ENCODE measurements around the gene GPATCH2L.

The GPATCH2L gene

DNA sequence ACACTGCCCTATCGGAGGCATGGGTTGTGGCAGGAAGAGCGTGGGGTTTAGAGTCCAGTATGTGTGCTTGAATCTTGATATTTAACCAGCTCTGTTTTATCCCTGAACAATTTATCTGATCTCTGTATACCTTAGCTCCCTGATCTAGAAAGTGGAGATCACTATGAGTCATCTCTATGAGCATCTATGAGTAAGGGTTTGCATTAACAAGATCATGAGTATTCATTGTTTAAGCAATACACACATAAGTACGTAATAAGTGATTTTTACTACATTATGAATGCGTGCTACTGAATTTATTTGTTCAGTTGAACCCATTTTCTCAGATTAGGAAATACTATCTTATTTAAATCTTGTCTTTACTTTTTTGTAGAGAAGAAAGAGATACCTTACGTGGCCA, 49.4 kb downstream of the GPATCH2L start:
- H2AFZ ChIP-seq (ENCODE audit: low read length): no peak overlapping the region
- no peaks in the 10 kb centered on the region for H3K79me2 ChIP-seq (ENCODE audit: insufficient read depth, low read length)
- H3K27ac ChIP-seq (ENCODE audit: low read depth, low read length, poor library complexity, severe bottlenecking): no peak overlapping the region
- H3F3A ChIP-seq (ENCODE audit: insufficient read depth, low read length): no peaks in the 10 kb centered on the region; the same call in 1 of the 2 replicates
- H3K27me3 ChIP-seq (ENCODE audit: insufficient read depth, low read length): no peaks in the 10 kb centered on the region
- H4K20me1 ChIP-seq (ENCODE audit: insufficient read depth, low read length): no peaks in the 10 kb centered on the region
- peaks cover 67% of the 10 kb centered on the region for H3K36me3 ChIP-seq (ENCODE audit: insufficient read depth, low read length)
- no peak for TF ChIP-seq EZH2 (IDR thresholded peaks at IDR 0.05; ENCODE audit: borderline replicate concordance, low read length)
- TF ChIP-seq, protein P1, sequence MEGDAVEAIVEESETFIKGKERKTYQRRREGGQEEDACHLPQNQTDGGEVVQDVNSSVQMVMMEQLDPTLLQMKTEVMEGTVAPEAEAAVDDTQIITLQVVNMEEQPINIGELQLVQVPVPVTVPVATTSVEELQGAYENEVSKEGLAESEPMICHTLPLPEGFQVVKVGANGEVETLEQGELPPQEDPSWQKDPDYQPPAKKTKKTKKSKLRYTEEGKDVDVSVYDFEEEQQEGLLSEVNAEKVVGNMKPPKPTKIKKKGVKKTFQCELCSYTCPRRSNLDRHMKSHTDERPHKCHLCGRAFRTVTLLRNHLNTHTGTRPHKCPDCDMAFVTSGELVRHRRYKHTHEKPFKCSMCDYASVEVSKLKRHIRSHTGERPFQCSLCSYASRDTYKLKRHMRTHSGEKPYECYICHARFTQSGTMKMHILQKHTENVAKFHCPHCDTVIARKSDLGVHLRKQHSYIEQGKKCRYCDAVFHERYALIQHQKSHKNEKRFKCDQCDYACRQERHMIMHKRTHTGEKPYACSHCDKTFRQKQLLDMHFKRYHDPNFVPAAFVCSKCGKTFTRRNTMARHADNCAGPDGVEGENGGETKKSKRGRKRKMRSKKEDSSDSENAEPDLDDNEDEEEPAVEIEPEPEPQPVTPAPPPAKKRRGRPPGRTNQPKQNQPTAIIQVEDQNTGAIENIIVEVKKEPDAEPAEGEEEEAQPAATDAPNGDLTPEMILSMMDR (IDR thresholded peaks at IDR 0.05; ENCODE audit: low read length): no peak
- no peak overlapping the region for H3K4me3 ChIP-seq (ENCODE audit: low read depth, low read length, poor library complexity, severe bottlenecking)
- H3K9me3 ChIP-seq (ENCODE audit: low read length): no peaks in the 10 kb centered on the region
- no peak overlapping the region for H3K4me2 ChIP-seq (ENCODE audit: low read length)
- no peaks in the 10 kb centered on the region for H3K4me1 ChIP-seq (ENCODE audit: insufficient read depth, low read length, severe bottlenecking)
- no peak overlapping the region for H3K9ac ChIP-seq (ENCODE audit: low read length)
- H3K9me2 ChIP-seq (ENCODE audit: low read depth, low read length): no peaks in the 10 kb centered on the region

DNA sequence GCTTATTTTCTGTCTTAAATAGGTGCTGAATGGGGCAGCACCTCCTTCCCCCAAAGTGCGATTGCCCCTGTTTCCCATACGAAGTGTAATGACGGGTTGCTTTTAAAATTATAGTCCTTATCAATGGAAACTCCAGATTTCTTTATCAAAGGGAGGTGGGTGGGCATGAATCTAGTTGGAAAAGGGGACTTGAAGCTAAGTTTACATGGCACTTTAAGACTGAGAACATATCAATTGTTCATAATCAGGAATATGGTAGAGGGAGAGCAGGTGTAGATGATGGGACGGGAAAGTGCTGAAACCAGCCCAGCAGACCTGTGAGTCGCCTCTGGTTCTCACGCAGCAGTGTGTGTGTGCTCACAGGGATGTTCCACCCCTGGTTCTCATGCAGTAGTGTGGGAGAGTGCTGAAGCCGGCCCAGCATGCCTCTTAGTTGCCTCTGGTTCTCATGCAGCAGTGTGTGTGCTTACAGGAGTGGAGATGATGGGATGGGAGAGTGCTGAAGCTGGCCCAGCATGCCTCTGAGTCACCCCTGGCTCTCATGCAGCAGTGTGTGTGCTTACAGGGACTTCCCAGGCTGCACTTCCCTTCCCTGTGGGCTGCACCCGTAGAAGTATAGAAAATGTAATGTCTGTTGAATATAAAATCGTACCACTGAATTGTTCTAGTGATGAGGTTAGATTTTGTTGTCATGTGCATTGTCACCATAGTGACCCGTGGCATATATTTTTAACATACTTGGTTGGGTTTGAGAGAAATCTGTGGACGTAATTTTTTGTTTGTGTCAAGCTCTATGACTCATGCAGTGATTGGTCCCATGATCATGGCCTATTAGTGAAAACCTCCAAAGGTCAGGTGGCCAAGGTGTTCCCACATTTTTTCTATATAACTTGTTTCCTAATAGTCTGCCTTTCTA, 51.6 kb downstream of the GPATCH2L start:
- TF ChIP-seq, protein P1 (IDR thresholded peaks at IDR 0.05; ENCODE audit: low read length): no peak
- TF ChIP-seq EZH2 (IDR thresholded peaks at IDR 0.05; ENCODE audit: borderline replicate concordance, low read length): no peak
- H3K36me3 ChIP-seq (ENCODE audit: insufficient read depth, low read length): peaks cover 47% of the 10 kb centered on the region
- H3K9me3 ChIP-seq (ENCODE audit: low read length): no peaks in the 10 kb centered on the region
- no peaks in the 10 kb centered on the region for H3K27me3 ChIP-seq (ENCODE audit: insufficient read depth, low read length)
- H3K9ac ChIP-seq (ENCODE audit: low read length): no peak overlapping the region
- no peak overlapping the region for H3K27ac ChIP-seq (ENCODE audit: low read depth, low read length, poor library complexity, severe bottlenecking)
- no peak overlapping the region for H3K4me2 ChIP-seq (ENCODE audit: low read length)
- H3K4me3 ChIP-seq (ENCODE audit: low read depth, low read length, poor library complexity, severe bottlenecking): no peak overlapping the region
- no peaks in the 10 kb centered on the region for H3K9me2 ChIP-seq (ENCODE audit: low read depth, low read length)
- no peaks in the 10 kb centered on the region for H4K20me1 ChIP-seq (ENCODE audit: insufficient read depth, low read length)
- H3K79me2 ChIP-seq (ENCODE audit: insufficient read depth, low read length): no peaks in the 10 kb centered on the region
- no peaks in the 10 kb centered on the region for H3K4me1 ChIP-seq (ENCODE audit: insufficient read depth, low read length, severe bottlenecking)
- no peak overlapping the region for H2AFZ ChIP-seq (ENCODE audit: low read length)
- no peaks in the 10 kb centered on the region; the same call in 1 of the 2 replicates for H3F3A ChIP-seq (ENCODE audit: insufficient read depth, low read length)

DNA sequence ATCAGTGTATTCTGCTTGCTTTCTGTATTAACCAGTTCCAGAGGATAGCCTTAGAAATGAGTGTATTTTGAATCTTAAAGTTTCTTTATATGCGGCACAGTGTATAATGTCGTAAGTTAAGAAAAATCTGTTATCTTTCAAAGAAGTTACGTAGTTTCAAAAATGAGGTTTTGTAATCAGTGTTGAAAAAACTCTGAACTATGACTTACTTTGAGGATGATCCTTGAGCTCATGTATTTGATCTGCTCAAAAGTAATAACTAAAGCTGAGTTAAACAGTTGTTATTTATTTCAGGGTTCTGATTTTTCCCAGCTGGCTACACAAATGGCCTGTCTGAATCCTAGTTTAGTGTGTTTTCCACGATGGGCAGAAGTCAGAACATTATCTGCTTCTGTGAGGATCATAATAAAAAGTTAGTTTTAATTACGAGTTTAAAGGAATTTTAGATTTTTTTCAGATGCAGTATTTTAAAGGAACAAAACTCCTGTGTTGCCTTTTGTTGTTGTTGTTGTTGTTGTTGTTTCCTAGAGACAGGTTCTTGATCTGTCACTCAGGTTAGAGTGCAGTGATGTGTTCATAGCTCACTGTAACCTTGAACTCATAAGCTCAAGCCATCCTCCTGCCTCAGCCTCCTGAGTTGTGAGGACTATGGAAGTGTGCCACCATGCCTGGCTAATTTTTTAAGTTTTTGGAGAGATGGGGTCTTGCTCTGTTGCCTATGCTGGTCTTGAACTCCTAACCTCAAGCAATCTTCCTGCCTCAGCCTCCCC, 52.9 kb downstream of the GPATCH2L start:
- H3K9ac ChIP-seq (ENCODE audit: low read length): no peak overlapping the region
- no peaks in the 10 kb centered on the region for H3F3A ChIP-seq (ENCODE audit: insufficient read depth, low read length)
- H3K4me1 ChIP-seq (ENCODE audit: insufficient read depth, low read length, severe bottlenecking): no peaks in the 10 kb centered on the region
- TF ChIP-seq EZH2 (IDR thresholded peaks at IDR 0.05; ENCODE audit: borderline replicate concordance, low read length): no peak
- TF ChIP-seq, protein P1 (IDR thresholded peaks at IDR 0.05; ENCODE audit: low read length): no peak
- H3K27ac ChIP-seq (ENCODE audit: low read depth, low read length, poor library complexity, severe bottlenecking): no peak overlapping the region
- no peak overlapping the region for H2AFZ ChIP-seq (ENCODE audit: low read length)
- no peak overlapping the region for H3K4me3 ChIP-seq (ENCODE audit: low read depth, low read length, poor library complexity, severe bottlenecking)
- H3K4me2 ChIP-seq (ENCODE audit: low read length): no peak overlapping the region
- H3K9me2 ChIP-seq (ENCODE audit: low read depth, low read length): no peaks in the 10 kb centered on the region
- H3K27me3 ChIP-seq (ENCODE audit: insufficient read depth, low read length): no peaks in the 10 kb centered on the region
- H3K36me3 ChIP-seq (ENCODE audit: insufficient read depth, low read length): peaks cover 35% of the 10 kb centered on the region
- H4K20me1 ChIP-seq (ENCODE audit: insufficient read depth, low read length): no peaks in the 10 kb centered on the region
- H3K9me3 ChIP-seq (ENCODE audit: low read length): no peaks in the 10 kb centered on the region
- no peaks in the 10 kb centered on the region for H3K79me2 ChIP-seq (ENCODE audit: insufficient read depth, low read length)

Data from OCI-LY1 (cell line).